Omental fat pad (tissue), 4 donors: ENCODE results near the gene MYO1A. TPM values are rescaled to one million over a fixed set of nuclear protein-coding genes. Genes with fewer than 3 reads are reported as not detected.

ENCODE experiments used
- ATAC-seq: fragments of 150-250 bp; one replicate; pipeline ENCODE4 v1.9.1; 2016; ENCODE audit warnings: mild to moderate bottlenecking, moderate library complexity; ENCODE audit not compliant: low FRiP score
- DNase-seq: peaks from one replicate; pipeline ENCODE4 v3.0.0-alpha.2; 2019; ENCODE audit warnings: low spot score
- total RNA-seq, 4 donors: library from RNA; depleted of rRNA; stranded (reverse); fragments of >200 nt; gene quantifications; one replicate each; pipeline ENCODE4 v1.1.0, GENCODE V29; 2016
- TF ChIP-seq, protein P1 (sequence below), 3 donors: fragments of 450-650 bp; IDR thresholded peaks; one replicate each; pipeline ENCODE4 v1.5.1; 2016 to 2017; ENCODE audit warnings: antibody characterized with exemption in 3 of 3, mild to moderate bottlenecking in 3 of 3, moderate library complexity in 2 of 3

MYO1A gene
- total RNA-seq, 4 donors from 2014 or later = 0.25 to 0.74 (median 0.32) TPM; not detected in 1

DNA sequence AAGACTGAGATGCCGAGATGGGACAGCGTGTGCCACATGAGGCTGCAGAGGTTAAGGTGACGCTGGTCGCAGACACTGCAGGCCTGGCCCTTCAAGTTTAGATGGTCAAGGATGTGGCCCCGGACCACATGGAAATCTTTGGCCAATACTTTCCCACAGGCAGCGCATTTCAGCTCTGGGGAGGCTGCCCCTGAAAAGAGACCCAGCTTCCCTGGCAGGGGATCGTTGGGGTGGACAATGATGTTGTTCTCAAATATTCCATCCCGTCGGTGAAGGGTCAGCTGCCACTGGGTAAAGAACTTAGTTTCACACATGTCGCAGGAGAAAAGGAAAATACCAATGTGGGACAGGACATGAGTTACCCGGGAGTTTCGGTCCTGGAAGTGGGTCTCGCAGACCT lies 46.5 kb downstream of the MYO1A start:
- TF ChIP-seq, protein P1, sequence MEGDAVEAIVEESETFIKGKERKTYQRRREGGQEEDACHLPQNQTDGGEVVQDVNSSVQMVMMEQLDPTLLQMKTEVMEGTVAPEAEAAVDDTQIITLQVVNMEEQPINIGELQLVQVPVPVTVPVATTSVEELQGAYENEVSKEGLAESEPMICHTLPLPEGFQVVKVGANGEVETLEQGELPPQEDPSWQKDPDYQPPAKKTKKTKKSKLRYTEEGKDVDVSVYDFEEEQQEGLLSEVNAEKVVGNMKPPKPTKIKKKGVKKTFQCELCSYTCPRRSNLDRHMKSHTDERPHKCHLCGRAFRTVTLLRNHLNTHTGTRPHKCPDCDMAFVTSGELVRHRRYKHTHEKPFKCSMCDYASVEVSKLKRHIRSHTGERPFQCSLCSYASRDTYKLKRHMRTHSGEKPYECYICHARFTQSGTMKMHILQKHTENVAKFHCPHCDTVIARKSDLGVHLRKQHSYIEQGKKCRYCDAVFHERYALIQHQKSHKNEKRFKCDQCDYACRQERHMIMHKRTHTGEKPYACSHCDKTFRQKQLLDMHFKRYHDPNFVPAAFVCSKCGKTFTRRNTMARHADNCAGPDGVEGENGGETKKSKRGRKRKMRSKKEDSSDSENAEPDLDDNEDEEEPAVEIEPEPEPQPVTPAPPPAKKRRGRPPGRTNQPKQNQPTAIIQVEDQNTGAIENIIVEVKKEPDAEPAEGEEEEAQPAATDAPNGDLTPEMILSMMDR (IDR thresholded peaks at IDR 0.05) = no peak
- ATAC-seq (no peak), DNase-seq (no peak)

GRCh38 chr12:57001448-57001906 lies 48.5 kb downstream of the MYO1A start:
- DNase-seq = peak; percentile 79

DNA sequence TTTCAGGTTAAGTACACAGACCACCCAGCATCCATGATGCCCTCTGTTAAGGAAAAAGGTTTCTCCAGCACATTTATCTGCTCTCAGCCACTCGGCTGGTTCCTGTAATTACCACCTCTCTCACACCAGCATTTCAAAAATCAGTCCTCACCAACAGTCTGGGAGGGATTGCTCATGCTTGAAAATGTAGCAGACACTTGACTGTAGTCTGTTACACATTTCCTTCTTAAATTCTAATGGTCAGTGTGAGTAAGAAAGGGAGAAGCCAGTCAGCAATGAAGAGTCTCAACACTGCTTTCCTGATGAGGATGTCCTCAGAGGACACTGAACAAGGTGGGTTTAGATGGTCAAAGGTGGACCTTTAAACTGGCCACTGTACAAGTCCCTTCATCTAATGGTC lies 49.5 kb downstream of the MYO1A start:
- no peak for DNase-seq
- TF ChIP-seq, protein P1 (IDR thresholded peaks at IDR 0.05) = no peak
- no peak for ATAC-seq

More at GRCh38 chr12:57001448-57001906, 48.5 kb downstream of the MYO1A start:
- TF ChIP-seq, protein P1 (IDR thresholded peaks at IDR 0.05) = peak in 1 of 3 donors; percentile 54
- ATAC-seq = peak; percentile 50

- ATAC-seq (no peak), DNase-seq (no peak)
- TF ChIP-seq, protein P1 (IDR thresholded peaks at IDR 0.05) = no peak
Observed at GRCh38 chr12:56999456-56999855, 50.5 kb downstream of the MYO1A start.

- ATAC-seq = no peak
Observed at GRCh38 chr12:56998981-56999380, 50.9 kb downstream of the MYO1A start.

GRCh38 chr12:56998316-56998715 lies 51.6 kb downstream of the MYO1A start:
- ATAC-seq (no peak), DNase-seq (no peak)
- TF ChIP-seq, protein P1 (IDR thresholded peaks at IDR 0.05) = no peak

More at GRCh38 chr12:56998981-56999380, 50.9 kb downstream of the MYO1A start:
- TF ChIP-seq, protein P1 (IDR thresholded peaks at IDR 0.05) = no peak
- DNase-seq = no peak

DNA sequence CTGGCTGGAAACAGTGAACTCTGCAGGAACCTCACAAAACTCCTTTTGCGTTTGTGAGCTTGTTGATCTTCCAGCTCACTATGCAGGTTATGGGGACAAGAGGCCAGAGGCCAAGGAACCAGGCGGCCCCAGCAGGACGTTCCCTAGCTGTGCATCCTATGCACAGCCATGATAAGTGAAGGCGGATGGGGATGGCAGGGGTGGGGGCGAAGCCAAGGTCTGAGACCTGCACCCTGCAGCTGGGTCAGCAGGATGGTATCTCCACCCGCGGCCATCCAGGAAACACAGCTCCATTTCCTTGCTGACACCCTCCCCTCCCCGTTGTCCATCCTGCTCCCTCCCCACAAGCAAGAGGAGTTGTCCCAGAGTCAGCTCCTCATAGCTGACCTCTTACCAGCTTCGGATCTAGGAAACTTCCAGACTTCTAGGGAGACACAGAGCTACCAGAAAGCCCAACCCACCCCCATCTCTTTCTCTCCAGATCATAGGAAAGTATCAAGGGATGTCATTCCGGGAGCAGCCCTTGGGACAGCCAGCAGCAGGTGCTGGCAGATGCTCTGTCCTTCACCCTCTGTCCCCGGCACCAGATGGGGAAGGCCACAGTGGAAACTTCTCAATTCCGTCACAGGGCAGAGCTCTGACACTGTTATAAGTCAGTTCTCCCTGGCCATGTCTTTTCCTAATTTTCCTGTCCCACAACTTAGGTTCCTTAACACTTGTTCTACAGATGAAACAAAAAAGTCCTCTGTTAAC lies 53.0 kb downstream of the MYO1A start:
- TF ChIP-seq, protein P1 (IDR thresholded peaks at IDR 0.05) = no peak
- DNase-seq (no peak), ATAC-seq (no peak)
